ENCODE results near the gene SYT12.

Gene SYT12

GRCh38 chr11:67054346-67054835 is 31.5 kb downstream of the SYT12 start:
- H3K4me1 ChIP-seq (ENCODE audit: insufficient read depth, poor library complexity, severe bottlenecking): peaks cover 21% of the 10 kb centered on the region
- no peak for ATAC-seq (ENCODE audit: low read depth)
- no peak overlapping the region for H3K4me3 ChIP-seq (ENCODE audit: severe bottlenecking)
- no peaks in the 10 kb centered on the region for H3K9me3 ChIP-seq (ENCODE audit: severe bottlenecking)
- peak overlapping the region; percentile 95 for H3K27ac ChIP-seq (ENCODE audit: poor library complexity, severe bottlenecking)
- DNase-seq (ENCODE audit: low spot score): no peak
- H3K36me3 ChIP-seq (ENCODE audit: low read depth): peaks cover 10% of the 10 kb centered on the region
- no peaks in the 10 kb centered on the region for H3K27me3 ChIP-seq (ENCODE audit: insufficient read depth, poor library complexity, severe bottlenecking)
- TF ChIP-seq, protein P1, sequence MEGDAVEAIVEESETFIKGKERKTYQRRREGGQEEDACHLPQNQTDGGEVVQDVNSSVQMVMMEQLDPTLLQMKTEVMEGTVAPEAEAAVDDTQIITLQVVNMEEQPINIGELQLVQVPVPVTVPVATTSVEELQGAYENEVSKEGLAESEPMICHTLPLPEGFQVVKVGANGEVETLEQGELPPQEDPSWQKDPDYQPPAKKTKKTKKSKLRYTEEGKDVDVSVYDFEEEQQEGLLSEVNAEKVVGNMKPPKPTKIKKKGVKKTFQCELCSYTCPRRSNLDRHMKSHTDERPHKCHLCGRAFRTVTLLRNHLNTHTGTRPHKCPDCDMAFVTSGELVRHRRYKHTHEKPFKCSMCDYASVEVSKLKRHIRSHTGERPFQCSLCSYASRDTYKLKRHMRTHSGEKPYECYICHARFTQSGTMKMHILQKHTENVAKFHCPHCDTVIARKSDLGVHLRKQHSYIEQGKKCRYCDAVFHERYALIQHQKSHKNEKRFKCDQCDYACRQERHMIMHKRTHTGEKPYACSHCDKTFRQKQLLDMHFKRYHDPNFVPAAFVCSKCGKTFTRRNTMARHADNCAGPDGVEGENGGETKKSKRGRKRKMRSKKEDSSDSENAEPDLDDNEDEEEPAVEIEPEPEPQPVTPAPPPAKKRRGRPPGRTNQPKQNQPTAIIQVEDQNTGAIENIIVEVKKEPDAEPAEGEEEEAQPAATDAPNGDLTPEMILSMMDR (IDR thresholded peaks at IDR 0.05; ENCODE audit: poor library complexity, severe bottlenecking): no peak

GRCh38 chr11:67054836-67055523 is 32.0 kb downstream of the SYT12 start:
- Histone ChIP-seq H3K4me1 (ENCODE audit: insufficient read depth, poor library complexity, severe bottlenecking) (peaks cover 26% of the 10 kb centered on the region), H3K36me3 (ENCODE audit: low read depth) (peaks cover 10% of the 10 kb centered on the region), H3K27ac (ENCODE audit: poor library complexity, severe bottlenecking) (peak overlapping the region; percentile 95), H3K4me3 (ENCODE audit: severe bottlenecking) (no peak overlapping the region), H3K9me3 (ENCODE audit: severe bottlenecking) (no peaks in the 10 kb centered on the region), H3K27me3 (ENCODE audit: insufficient read depth, poor library complexity, severe bottlenecking) (no peaks in the 10 kb centered on the region)
- TF ChIP-seq, protein P1 (IDR thresholded peaks at IDR 0.05; ENCODE audit: poor library complexity, severe bottlenecking): no peak
- DNase-seq (ENCODE audit: low spot score) (peak; percentile 94), ATAC-seq (ENCODE audit: low read depth) (peak; percentile 68)

DNA sequence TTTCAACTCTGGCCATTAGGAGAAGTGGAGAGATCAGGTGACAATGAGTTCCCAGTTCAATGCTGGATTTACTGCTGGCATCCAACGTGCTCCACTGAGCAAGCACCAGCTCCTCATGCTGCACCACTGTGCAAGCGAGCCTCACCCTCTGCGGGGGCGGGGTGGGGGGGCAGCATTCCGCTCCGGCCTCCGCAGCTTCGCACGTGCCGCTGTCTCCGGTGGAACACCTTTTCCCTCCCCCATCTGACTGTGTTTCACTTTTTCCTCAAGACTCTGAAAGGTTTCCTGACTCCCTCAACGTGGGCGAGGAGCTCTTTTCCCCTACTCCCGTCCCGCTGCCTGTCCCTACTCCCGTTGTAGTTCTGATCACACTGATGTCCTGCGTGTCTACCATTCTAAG is 32.9 kb downstream of the SYT12 start:
- no peaks in the 10 kb centered on the region for H3K9me3 ChIP-seq (ENCODE audit: severe bottlenecking)
- H3K27ac ChIP-seq (ENCODE audit: poor library complexity, severe bottlenecking): peak overlapping the region; percentile 95
- no peaks in the 10 kb centered on the region for H3K27me3 ChIP-seq (ENCODE audit: insufficient read depth, poor library complexity, severe bottlenecking)
- ATAC-seq (ENCODE audit: low read depth): peak; percentile 16; the same call in 2 of the 3 replicates
- DNase-seq (ENCODE audit: low spot score): no peak
- peaks cover 32% of the 10 kb centered on the region for H3K4me1 ChIP-seq (ENCODE audit: insufficient read depth, poor library complexity, severe bottlenecking)
- TF ChIP-seq, protein P1 (IDR thresholded peaks at IDR 0.05; ENCODE audit: poor library complexity, severe bottlenecking): no peak
- H3K4me3 ChIP-seq (ENCODE audit: severe bottlenecking): peak overlapping the region; percentile 47
- peaks cover 11% of the 10 kb centered on the region for H3K36me3 ChIP-seq (ENCODE audit: low read depth)

GRCh38 chr11:67056267-67057204 is 33.6 kb downstream of the SYT12 start, which contains the start of gene RHOD:
Gene RHOD (plus strand): TSS chr11:67056847. CDS start chr11:67056903, 56 bp downstream.
- ATAC-seq (ENCODE audit: low read depth): peak; percentile 54
- no peak for DNase-seq (ENCODE audit: low spot score)
- Histone ChIP-seq H3K4me1 (ENCODE audit: insufficient read depth, poor library complexity, severe bottlenecking) (peaks cover 32% of the 10 kb centered on the region), H3K27me3 (ENCODE audit: insufficient read depth, poor library complexity, severe bottlenecking) (no peaks in the 10 kb centered on the region), H3K36me3 (ENCODE audit: low read depth) (peaks cover 14% of the 10 kb centered on the region), H3K9me3 (ENCODE audit: severe bottlenecking) (no peaks in the 10 kb centered on the region), H3K4me3 (ENCODE audit: severe bottlenecking) (peak within 1 kb of the TSS; percentile 47), H3K27ac (ENCODE audit: poor library complexity, severe bottlenecking) (peak within 1 kb of the TSS; percentile 95)
- TF ChIP-seq, protein P1 (IDR thresholded peaks at IDR 0.05; ENCODE audit: poor library complexity, severe bottlenecking): no peak

All from RWPE2 (cell line).